ENCODE results near the gene EGFR. TPM values are rescaled to one million over a fixed set of nuclear protein-coding genes. Genes with fewer than 3 reads are reported as not detected.

Gene EGFR
- total RNA-seq, 4 donors from 2014 or later, result 36.4 to 73.6 (median 38.7) TPM

GRCh38 chr7:54995610-54996363 lies 23.0 kb upstream of the EGFR start:
- Histone ChIP-seq H3K36me3 (no peaks in the 10 kb centered on the region), H3K4me1 (no peaks in the 10 kb centered on the region), H3K4me3 (no peak overlapping the region), H3K27ac (no peak overlapping the region), H3K27me3 (no peaks in the 10 kb centered on the region), H3K9me3 (no peaks in the 10 kb centered on the region)
- DNase-seq, result no peak
- no peak for TF ChIP-seq POLR2A (IDR thresholded peaks at IDR 0.05)
- TF ChIP-seq, protein P1, sequence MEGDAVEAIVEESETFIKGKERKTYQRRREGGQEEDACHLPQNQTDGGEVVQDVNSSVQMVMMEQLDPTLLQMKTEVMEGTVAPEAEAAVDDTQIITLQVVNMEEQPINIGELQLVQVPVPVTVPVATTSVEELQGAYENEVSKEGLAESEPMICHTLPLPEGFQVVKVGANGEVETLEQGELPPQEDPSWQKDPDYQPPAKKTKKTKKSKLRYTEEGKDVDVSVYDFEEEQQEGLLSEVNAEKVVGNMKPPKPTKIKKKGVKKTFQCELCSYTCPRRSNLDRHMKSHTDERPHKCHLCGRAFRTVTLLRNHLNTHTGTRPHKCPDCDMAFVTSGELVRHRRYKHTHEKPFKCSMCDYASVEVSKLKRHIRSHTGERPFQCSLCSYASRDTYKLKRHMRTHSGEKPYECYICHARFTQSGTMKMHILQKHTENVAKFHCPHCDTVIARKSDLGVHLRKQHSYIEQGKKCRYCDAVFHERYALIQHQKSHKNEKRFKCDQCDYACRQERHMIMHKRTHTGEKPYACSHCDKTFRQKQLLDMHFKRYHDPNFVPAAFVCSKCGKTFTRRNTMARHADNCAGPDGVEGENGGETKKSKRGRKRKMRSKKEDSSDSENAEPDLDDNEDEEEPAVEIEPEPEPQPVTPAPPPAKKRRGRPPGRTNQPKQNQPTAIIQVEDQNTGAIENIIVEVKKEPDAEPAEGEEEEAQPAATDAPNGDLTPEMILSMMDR (IDR thresholded peaks at IDR 0.05), result no peak
- intact Hi-C loops (cut with DNase I; ENCODE audit: low total_unique reads), result no loop called here

- TF ChIP-seq, protein P1 (IDR thresholded peaks at IDR 0.05), result no peak
- TF ChIP-seq POLR2A (IDR thresholded peaks at IDR 0.05), result no peak
- no peak for DNase-seq
- no peaks in the 10 kb centered on the region for H3K4me1 ChIP-seq
- no peaks in the 10 kb centered on the region for H3K9me3 ChIP-seq
- no peaks in the 10 kb centered on the region for H3K36me3 ChIP-seq
- H3K4me3 ChIP-seq, result no peak overlapping the region
- H3K27ac ChIP-seq, result no peak overlapping the region
- H3K27me3 ChIP-seq, result no peaks in the 10 kb centered on the region
- intact Hi-C loops (cut with DNase I; ENCODE audit: low total_unique reads), result no loop called here
Observed at GRCh38 chr7:54996391-54996790, 22.4 kb upstream of the EGFR start.

GRCh38 chr7:55004579-55004978 lies 14.2 kb upstream of the EGFR start:
- H3K27ac ChIP-seq, result no peak overlapping the region
- no peak for TF ChIP-seq POLR2A (IDR thresholded peaks at IDR 0.05)
- TF ChIP-seq, protein P1 (IDR thresholded peaks at IDR 0.05), result no peak
- no peaks in the 10 kb centered on the region for H3K36me3 ChIP-seq
- DNase-seq, result no peak
- H3K27me3 ChIP-seq, result no peaks in the 10 kb centered on the region
- H3K4me3 ChIP-seq, result no peak overlapping the region
- intact Hi-C loops (cut with DNase I; ENCODE audit: low total_unique reads), result no loop called here
- H3K9me3 ChIP-seq, result no peaks in the 10 kb centered on the region
- H3K4me1 ChIP-seq, result no peaks in the 10 kb centered on the region

DNA sequence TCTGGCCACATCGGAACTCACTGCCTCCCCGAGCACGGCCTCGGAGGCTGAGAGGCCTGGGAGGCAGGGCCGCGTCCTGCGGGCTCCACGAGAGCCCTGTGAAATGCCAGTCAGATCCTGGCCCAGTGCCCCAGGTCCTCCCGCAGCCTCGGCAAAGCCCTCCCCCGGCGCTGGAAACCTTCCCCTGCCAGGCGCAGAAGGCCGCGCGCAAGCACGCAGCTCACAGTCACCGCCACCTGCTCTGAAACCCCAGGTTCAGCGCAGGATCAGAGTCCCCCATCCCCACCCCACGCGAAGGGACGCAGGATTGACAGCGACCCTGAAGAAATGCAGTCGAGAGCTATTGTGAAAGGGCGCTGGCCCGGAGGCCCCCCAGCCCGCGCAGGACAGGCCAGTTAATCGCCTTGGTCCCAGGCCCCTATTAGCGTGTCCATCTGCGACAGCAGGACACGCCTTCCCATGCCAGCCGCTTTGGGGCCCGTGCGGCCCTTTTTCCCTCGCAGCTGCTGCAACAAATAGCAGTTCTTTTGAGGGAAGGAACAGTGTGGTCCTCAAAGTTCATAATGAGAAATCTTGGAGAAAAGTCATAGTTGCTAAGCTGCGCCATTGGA lies 13.5 kb upstream of the EGFR start:
- Histone ChIP-seq H3K4me1 (no peaks in the 10 kb centered on the region), H3K27ac (no peak overlapping the region), H3K4me3 (no peak overlapping the region), H3K36me3 (no peaks in the 10 kb centered on the region), H3K9me3 (no peaks in the 10 kb centered on the region), H3K27me3 (no peaks in the 10 kb centered on the region)
- no peak for TF ChIP-seq POLR2A (IDR thresholded peaks at IDR 0.05)
- TF ChIP-seq, protein P1 (IDR thresholded peaks at IDR 0.05), result no peak
- intact Hi-C loops (cut with DNase I; ENCODE audit: low total_unique reads), result no loop called here
- no peak for DNase-seq

- Histone ChIP-seq H3K27ac (no peak overlapping the region), H3K9me3 (no peaks in the 10 kb centered on the region), H3K27me3 (no peaks in the 10 kb centered on the region), H3K4me1 (no peaks in the 10 kb centered on the region), H3K36me3 (no peaks in the 10 kb centered on the region), H3K4me3 (no peak overlapping the region)
- intact Hi-C loops (cut with DNase I; ENCODE audit: low total_unique reads), result no loop called here
- TF ChIP-seq, protein P1 (IDR thresholded peaks at IDR 0.05), result no peak
- no peak for TF ChIP-seq POLR2A (IDR thresholded peaks at IDR 0.05)
- no peak for DNase-seq
Observed at GRCh38 chr7:55006499-55006898, 12.3 kb upstream of the EGFR start.

Measured in uterus (tissue), 4 donors.